GM12891 (cell line): ENCODE measurements around the gene KCTD4.

Experiments
- PAX5 ChIP-seq: IDR thresholded peaks from 2 replicates; pipeline ENCODE4 v1.6.1; 2011; ENCODE audit warnings: low read length, moderate library complexity, mild to moderate bottlenecking; ENCODE audit not compliant: insufficient read depth, severe bottlenecking
- POLR2A ChIP-seq: IDR thresholded peaks from 2 replicates; pipeline ENCODE4 v1.6.1; 2011; ENCODE audit warnings: low read depth, low read length, control low read depth
- POLR2AphosphoS5 ChIP-seq: IDR thresholded peaks from 2 replicates; pipeline ENCODE4 v1.6.1; 2011; ENCODE audit warnings: low read depth, low read length, control low read depth
- SPI1 ChIP-seq: IDR thresholded peaks from 2 replicates; pipeline ENCODE4 v1.6.1; 2011; ENCODE audit warnings: low read depth, low read length, control low read depth
- TAF1 ChIP-seq: IDR thresholded peaks from 2 replicates; pipeline ENCODE4 v1.6.1; 2011; ENCODE audit warnings: low read depth, low read length, control low read depth

DNA sequence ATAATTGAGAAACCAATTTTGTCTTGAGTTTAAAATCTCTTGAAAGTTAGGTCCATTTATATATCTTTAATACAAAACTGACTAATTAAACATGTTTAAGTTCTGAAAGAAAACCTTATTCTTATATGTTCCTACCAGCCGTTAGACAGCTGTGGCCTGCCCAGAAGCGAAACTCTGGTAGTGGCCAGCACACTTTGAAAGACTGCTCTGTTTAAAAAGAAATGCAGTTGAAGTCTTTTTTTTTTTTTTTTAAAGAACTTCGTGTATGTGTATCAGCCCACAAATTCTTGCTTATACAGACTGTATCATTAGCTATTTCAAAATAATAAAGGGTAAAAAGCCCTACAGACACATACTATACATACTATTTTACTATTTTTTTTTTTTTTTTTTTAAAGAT is 34.0 kb downstream of the KCTD4 start:
- TF ChIP-seq POLR2AphosphoS5 (no peak), POLR2A (no peak), TAF1 (no peak), SPI1 (no peak), PAX5 (no peak)
